GM19099 (cell line): ENCODE results near the gene SSBP3.

ENCODE experiments used
- POLR2A ChIP-seq: IDR thresholded peaks from 3 replicates; pipeline ENCODE4 v1.6.1; 2011; ENCODE audit warnings: low read depth; ENCODE audit not compliant: insufficient read length; ENCODE audit errors: extremely low read depth

SSBP3 gene

GRCh38 chr1:54325703-54326461 lies 80.3 kb downstream of the SSBP3 start:
- no peak for TF ChIP-seq POLR2A

DNA sequence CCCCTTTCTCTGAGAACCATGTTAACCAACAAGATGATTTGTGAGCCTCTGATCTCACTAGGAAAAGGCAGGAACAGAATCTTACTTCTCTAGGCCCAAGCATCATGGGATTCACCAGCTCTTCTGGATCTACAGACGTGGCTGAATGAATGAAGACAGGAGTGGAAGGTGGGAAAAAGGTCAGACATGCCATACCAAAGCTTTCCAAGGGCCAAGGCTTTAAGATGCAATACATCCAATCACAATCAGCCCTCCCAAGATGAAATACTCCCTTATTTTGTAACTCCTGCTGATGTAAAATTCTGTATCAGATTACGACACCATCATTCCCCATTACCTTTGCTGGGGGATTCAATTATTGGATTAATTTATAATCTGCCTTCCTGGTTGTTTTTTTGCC lies 80.9 kb downstream of the SSBP3 start:
- no peak for TF ChIP-seq POLR2A

DNA sequence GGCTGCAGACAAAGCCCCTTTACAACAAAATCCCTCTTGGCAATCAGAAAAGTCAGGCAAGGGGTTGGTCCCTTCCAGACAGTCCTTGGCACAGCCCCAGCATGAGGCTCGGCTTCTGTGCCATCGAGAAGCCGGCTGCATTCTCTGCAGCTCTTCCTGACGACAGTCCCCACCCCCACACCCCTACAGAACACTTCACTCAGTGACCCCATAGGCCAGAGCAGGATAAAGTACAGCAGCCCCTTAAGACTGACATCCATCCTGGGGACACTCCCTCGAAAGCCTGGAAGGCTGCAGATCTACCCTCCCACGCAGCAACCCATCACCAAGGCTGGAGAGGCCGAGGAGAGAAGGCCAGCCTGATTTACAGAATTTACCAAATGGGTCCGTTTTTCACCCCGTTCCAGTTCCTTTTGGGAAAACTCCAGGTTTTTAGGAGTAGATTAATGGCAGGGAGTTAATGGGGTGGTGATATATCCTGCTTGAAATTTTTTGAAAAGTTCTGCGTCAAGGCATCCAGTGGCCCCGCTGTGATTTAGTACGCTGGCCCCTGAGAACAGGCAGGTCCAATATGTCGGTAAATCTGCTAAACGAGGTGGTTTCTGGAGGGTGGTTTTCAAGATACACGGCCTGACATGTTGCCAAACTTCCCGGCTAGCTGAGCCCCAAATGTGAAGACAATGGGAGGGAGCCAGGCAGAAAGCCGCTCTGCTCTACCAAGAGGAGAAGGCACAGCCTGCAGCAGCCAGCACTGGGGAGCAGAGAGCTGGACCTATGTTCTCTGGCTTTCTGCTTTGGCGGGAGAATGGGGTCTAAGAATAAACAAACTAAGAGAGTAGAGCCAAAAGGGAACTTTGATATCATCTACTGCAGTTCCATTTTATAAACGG lies 81.7 kb downstream of the SSBP3 start:
- no peak for TF ChIP-seq POLR2A

DNA sequence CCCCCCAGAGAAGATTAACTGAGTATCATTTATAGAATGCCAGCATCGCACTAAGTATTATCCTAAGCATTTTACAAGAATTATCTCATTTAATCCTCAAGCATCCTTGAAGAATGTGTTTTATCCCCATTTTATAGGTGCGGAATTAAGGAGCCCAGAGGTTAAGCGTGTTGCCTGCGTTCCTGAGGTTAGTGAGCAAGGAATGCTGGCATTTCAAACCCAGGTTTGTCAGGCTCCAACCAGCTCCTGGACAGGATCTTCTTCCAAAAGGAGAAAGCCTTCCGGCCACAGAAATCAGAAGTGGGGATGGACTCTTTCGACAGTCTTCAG lies 82.3 kb downstream of the SSBP3 start:
- TF ChIP-seq POLR2A: no peak

- TF ChIP-seq POLR2A: no peak
These were observed 82.9 kb downstream of the SSBP3 start for GRCh38 chr1:54323324-54323739.

DNA sequence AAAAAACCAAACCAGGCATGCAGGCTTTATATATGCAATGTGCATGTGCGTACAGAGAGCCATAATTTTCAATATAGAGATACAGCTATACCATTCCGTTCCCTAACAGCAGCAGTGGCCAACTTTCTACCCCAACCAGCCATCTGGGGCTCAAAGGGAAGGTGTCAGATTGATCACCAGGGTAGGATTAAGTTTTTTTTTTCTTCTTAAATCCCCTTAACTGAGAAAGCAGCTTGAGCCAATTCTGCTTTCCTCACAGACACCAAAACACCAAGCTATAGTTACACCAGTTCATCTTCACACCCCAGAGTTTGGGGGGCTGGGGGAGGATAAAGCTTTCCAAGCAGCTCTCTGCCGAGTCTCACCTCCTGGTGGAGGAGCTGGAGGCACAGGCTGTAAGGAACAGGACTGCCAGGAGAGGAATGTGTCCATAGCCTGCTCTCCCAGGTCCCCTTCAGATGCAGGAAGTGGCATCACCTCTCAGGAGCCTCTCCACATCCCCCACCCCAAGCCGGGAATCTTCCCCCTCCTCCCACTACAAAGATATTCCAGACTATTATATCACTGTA lies 87.9 kb downstream of the SSBP3 start:
- TF ChIP-seq POLR2A: no peak

DNA sequence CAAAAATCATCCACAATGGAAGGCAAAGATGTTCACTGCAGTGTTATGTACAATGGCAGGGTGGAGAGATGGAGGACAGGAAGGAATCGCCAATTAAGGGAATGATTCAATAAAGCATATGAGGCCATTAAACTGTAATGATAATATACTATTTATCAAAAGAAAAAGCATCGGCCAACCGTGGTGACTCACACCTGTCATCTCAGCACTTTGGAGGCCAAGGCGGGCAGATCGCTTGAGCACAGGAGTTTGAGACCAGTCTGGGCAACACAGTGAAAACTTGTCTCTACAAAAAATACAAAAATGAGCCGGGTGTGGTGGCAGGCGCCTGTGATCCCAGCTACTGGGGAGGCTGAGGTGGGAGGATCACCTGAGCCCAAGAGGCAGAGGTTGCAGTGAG lies 89.1 kb downstream of the SSBP3 start:
- no peak for TF ChIP-seq POLR2A

DNA sequence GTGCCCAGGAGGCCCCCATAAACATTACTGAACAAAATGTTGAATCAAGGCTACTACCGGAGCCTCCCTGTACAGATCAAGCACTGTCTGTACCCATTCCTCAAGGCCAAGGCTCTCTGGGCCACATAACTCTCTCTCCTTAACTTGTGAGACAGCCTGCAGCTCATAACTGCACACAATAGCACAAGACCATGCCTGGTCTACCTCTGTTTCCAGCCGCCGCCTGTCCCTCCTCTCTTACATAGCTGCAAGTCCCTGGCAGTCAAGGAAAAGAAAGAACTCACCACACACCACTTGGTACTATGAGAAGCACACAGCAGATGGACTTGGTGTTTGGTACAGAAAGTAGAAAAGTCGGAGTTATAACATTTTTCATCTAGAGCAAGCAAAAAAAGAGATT lies 91.1 kb downstream of the SSBP3 start:
- TF ChIP-seq POLR2A: no peak

DNA sequence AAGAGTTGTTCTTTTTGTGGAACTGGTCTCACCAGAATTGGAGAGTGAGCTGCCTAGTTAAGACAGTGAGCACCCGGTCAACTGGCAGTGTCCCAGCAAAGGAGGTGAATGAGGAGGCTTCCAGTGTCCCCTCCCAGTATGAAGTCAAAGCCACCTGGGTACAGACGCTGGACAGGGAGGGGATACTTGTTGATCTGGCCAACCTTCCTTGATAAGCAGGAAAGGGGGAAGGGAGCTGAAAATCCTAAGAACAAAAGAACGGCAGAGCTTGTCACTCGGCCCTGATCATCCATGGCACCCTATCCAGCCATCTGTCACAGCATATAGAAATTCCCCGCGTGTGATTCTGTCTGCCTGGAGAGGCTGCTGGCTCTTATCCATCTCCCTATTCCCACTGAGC lies 91.5 kb downstream of the SSBP3 start:
- no peak for TF ChIP-seq POLR2A

DNA sequence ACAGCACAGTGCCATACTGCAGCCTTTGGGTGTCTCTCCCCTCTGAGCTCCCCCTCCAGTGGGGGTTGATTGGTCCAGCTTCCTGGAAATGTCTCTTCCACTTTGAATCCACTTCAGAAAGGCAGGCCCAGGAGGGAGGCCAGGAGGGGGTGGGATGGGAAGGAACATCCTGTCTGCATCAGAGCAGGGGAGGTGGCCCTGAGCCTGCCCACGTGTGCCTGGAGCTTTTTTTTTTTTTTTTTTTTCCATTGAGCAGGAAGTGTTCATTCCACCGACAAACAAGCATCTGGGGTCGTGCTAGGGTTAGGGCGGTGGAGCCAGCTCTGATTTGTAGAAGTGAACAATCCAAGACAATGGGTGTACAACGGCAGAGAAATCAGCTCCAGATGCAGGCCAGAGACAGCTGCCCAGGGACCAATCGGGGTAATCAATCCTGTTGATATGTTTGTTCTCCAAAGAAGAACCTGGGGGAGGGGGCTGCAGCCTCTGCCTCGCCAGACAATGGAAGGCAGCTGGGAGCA lies 93.3 kb downstream of the SSBP3 start:
- no peak for TF ChIP-seq POLR2A

- TF ChIP-seq POLR2A: no peak
These were observed 94.7 kb downstream of the SSBP3 start for GRCh38 chr1:54311506-54311905.

DNA sequence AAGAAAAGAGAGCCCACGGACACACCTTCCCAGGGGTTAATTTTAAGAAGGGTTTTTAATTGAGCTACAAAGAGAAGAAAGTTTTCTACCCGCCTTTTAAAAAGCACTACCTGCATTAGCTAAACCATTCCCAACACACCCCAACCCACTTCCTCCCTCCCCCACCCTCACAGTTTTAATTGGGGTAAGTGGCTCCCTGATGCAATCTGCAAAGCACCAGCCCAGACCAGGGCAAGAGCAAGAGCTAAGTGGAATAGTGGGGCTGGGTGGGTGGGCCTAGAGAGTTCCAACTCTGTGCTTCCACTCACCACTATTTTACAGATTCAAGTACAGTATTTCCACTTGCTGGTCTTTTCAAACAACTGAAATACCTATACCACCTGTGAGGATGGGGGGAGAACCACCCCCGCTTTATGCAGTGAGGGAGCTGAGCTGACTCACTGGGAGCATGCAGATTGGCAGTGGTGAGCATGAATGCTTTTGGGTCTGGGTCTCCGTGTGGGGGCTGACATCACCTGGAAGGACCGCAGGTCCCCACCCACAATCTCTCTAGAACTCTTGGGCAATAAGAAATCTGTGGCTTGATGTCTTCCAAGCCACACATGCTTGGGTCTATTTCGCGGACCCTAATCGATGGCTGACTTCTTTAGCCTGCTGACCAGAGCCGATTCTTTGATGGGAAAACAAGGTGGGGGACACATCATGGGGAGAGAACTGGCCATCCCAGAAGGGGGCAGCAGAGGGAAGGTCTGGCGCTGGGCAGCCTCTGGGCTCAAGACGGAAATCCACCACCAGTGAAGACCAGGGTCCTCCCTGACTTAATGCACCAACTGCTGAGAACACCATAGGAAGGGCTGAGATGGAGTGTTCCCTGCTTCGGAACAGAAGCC lies 95.5 kb downstream of the SSBP3 start:
- no peak for TF ChIP-seq POLR2A

- no peak for TF ChIP-seq POLR2A
These were observed 96.4 kb downstream of the SSBP3 start for GRCh38 chr1:54309631-54310366.

DNA sequence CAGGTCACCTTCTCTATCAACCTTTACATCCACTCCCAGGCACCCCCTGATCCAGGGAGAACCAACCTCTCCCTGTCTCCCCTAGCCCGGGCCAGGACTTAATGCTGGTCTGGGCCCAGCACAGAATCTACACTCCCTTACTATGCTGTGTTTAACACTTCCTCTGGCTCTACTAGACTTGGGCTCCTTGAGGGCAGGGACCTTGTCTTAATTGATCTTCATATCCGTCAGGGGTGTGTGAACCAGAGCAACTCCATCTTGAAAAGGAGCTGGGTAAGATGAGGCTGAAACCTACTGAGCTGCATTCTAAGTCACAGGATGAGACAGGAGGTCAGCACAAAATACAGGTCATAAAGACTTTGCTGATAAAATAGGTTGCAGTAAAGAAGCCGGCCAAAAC lies 98.9 kb downstream of the SSBP3 start:
- no peak for TF ChIP-seq POLR2A
